ENCODE data around the gene ZDHHC5. TPM values are rescaled to one million over a fixed set of nuclear protein-coding genes. Genes with fewer than 3 reads are reported as not detected.

Gene ZDHHC5
- total RNA-seq, 1 experiment from 2014 or later = 64.1 TPM

- H3K9me3 ChIP-seq (ENCODE audit: control insufficient read depth in 1 of 2, insufficient read depth in 1 of 2, low read depth in 1 of 2, low read length in 2 of 2) = no peaks in the 10 kb centered on the region
- no peaks in the 10 kb centered on the region for H3K9me2 ChIP-seq (ENCODE audit: insufficient read depth)
- peaks cover 13% of the 10 kb centered on the region; the same call in 1 of the 2 replicates for H3K27me3 ChIP-seq (ENCODE audit: insufficient read depth, low read length)
- DNase-seq (ENCODE audit: low read depth, low spot score) = no peak
- TF ChIP-seq EZH2 (IDR thresholded peaks at IDR 0.05) (no peak), ATF3 (IDR thresholded peaks at IDR 0.05) (no peak), FOSL1 (IDR thresholded peaks at IDR 0.05; ENCODE audit: low read depth) (no peak), MAX (IDR thresholded peaks at IDR 0.05) (no peak), SIN3A (IDR thresholded peaks at IDR 0.05; ENCODE audit: low read depth) (no peak), CTCF (IDR thresholded peaks at IDR 0.05 in 2 of 3, conservative IDR thresholded peaks at IDR 0.05 in 1 of 3; ENCODE audit: borderline replicate concordance in 1 of 3, insufficient read depth in 1 of 3, low read depth in 2 of 3, low read length in 2 of 3) (no peak), ELF1 (IDR thresholded peaks at IDR 0.05; ENCODE audit: borderline replicate concordance, low read depth) (no peak), TCF7L2 (IDR thresholded peaks at IDR 0.05; ENCODE audit: borderline replicate concordance, extremely low read depth, insufficient read depth, insufficient read length) (no peak), POLR2AphosphoS5 (IDR thresholded peaks at IDR 0.05; ENCODE audit: low read depth, low read length) (no peak), CBX3 (IDR thresholded peaks at IDR 0.05; ENCODE audit: low read depth) (no peak), ZFX (IDR thresholded peaks at IDR 0.05) (no peak), ZBTB33 (IDR thresholded peaks at IDR 0.05; ENCODE audit: extremely low read depth, insufficient replicate concordance, low read length) (no peak), RAD21 (IDR thresholded peaks at IDR 0.05; ENCODE audit: low read depth) (no peak)
- H3K79me2 ChIP-seq (ENCODE audit: insufficient read depth, low read length) = peaks cover 9% of the 10 kb centered on the region
- H3K9ac ChIP-seq (ENCODE audit: low read length) = no peak overlapping the region
- H3K4me3 ChIP-seq (replicated peaks in 1 of 2; ENCODE audit: low read depth in 1 of 2, low read length in 2 of 2) = no peak overlapping the region
- H3K4me2 ChIP-seq (ENCODE audit: low read length) = no peak overlapping the region
- ChIA-PET RAD21 (ENCODE audit: low non-redundant PET in 1 of 2, low total read pairs in 2 of 2, uncharacterized antibody in 2 of 2, unreplicated experiment in 2 of 2) (no interaction called here), POLR2A (no interaction called here), CTCF (interaction anchor here (0.5 to 0.9 kb wide), 2 partner anchors 10 to 11 kb away, joined by 3 to 4 read pairs; no protein-coding TSS in a partner anchor)
- intact Hi-C loops (cut with micrococcal nuclease) = no loop called here
- H4K20me1 ChIP-seq (ENCODE audit: insufficient read depth) = no peaks in the 10 kb centered on the region
- no peaks in the 10 kb centered on the region for H3K36me3 ChIP-seq (ENCODE audit: control insufficient read depth in 1 of 2, insufficient read depth in 2 of 2, low read length in 2 of 2)
- H3K27ac ChIP-seq (ENCODE audit: low read depth, low read length) = no peak overlapping the region
- BruUV-seq (replicated peaks) = no TSS peak
- no peak for ATAC-seq
- peaks cover 2 to 20% of the 10 kb centered on the region in 2 experiments; a peak in 3 of 4 replicates for H3K4me1 ChIP-seq (ENCODE audit: control insufficient read depth in 1 of 2, insufficient read depth in 2 of 2, low read length in 2 of 2)
- no peak overlapping the region for H2AFZ ChIP-seq (ENCODE audit: low read depth, low read length, poor library complexity, severe bottlenecking)
Observed at GRCh38 chr11:57634311-57634710, 33.6 kb upstream of the ZDHHC5 start.

Data from HCT116 (cell line).